ENCODE results near the gene COL25A1.

- TF ChIP-seq CTCF (IDR thresholded peaks at IDR 0.05; ENCODE audit: low read depth, low read length) (no peak), EZH2phosphoT487 (IDR thresholded peaks at IDR 0.05; ENCODE audit: low read depth) (no peak)
Observed at GRCh38 chr4:109072595-109072994, 229.9 kb downstream of the COL25A1 start.
